ENCODE measurements around the gene ATP5PO.

- no peak for TF ChIP-seq CTCF (IDR thresholded peaks at IDR 0.05)
- no peak for TF ChIP-seq POLR2A (IDR thresholded peaks at IDR 0.05)
These were observed 45.7 kb downstream of the ATP5PO start for GRCh38 chr21:33869873-33870272.

Data from uterus (tissue), 2 donors.